HG02943 (cell line): Measurements from ENCODE around the gene ETFA.

Source experiments
- ATAC-seq: cut with Tn5 transposase; IDR thresholded peaks from one replicate; pipeline ENCODE4 v1.9.1; 2021; ENCODE audit warnings: mild to moderate bottlenecking, low read depth, moderate library complexity; ENCODE audit not compliant: unreplicated experiment

ETFA gene

DNA sequence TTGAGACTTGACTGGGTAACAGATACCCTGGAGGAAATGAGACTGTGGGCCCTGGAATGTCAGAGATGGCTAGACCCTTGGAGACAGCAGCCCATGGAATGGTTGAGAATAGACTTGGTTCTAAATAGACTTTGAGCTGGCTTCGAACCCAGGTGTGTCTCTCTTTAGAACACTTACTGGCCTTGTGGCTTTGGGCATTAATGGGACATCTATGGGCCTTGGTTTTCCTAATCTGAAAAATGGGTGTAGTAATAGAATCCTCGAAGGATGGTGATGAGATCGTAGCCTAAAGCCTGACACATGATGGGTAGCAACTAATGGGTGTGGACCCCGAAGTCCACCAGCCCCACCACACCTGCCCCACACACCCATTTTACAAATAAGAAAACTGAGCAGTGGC is 132.2 kb downstream of the ETFA start:
- ATAC-seq, result no peak

DNA sequence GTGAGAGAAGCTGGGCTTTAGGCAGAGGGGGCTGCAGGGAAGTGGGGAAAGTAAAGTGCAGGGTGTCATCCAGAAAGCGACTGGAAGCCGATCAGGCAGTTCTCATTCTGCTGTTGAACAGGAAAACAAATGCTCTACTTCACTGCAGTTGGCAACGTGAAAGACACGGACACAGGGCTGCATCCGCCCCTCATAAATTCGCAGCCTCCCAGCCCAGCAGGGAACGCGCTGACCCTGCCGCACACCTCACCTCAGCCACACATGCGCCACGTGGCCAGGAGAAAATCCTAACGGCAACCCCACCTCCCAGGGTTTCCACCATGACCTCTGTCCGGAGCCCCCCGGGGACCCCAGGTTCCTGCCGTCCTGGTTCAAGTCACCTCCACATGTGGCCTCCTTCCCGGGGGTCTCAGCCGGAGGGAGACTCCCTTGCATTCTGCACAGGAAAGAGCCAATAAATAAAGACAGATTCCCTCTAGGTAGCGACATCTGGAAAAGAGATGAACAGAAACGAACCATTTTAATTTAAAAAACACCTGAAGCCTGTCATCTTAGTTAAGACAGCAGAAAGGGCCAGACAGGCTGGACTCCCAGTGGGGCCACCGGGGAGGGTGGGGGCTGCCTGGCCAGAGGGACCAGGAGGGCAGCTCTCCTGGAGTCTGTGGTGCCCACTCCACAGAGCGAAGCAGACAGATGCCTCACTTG is 132.8 kb downstream of the ETFA start:
- no peak for ATAC-seq

DNA sequence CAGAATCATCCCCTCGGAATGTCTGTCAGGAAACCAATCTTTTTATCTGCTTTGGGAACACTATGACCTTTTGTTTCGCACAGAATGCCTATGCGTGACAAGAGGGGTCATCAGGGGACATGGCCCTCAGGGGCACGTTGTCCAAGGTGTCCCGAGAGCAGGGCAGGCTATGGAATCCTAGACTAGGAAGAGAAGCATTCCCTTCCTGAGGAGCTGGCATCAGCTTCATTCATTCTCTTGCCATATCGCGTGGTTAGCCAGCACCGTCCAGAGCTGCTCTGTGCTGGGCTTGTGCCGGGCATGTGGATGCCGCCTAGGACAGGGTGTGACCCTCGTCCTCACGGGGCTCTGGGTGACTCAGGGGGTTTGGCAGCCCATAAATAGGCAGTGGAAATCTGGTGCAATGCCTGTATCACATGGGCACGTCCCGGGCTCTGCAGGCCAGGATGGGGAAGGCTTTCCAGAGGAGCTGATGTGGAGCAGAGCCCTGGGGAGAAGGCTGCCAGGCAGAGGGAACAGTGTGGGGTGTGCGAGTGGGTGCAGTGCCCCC is 133.7 kb downstream of the ETFA start:
- ATAC-seq, result no peak

DNA sequence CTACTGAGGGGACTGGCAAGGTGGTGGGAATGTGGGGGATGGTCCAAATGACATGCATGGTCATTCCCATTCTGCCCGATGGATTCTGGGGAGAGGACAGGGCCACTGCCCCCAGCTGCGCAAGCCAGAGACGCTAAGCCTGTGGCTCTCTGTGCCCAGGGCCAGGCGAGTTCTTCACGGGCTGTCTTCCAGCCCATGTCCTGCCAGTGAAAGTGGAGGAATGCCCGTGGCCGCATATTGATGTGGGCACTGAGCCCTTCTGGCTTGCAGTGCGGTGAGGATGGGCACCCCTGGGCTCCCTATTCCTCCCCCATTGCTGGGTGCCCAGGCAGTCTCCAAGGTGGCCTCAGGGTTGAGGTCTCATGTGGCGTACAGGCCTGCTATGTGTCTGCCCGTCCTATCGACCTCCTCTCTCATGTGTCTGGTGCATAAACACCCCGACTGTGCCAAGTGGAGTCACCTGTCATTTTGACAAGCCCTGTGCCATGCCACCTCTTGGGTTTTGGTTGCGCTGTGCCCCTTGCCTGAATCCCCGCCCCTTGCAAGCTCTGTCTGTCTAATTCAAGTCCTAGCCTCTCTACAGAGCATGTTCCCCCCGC is 134.7 kb downstream of the ETFA start:
- ATAC-seq, result no peak

DNA sequence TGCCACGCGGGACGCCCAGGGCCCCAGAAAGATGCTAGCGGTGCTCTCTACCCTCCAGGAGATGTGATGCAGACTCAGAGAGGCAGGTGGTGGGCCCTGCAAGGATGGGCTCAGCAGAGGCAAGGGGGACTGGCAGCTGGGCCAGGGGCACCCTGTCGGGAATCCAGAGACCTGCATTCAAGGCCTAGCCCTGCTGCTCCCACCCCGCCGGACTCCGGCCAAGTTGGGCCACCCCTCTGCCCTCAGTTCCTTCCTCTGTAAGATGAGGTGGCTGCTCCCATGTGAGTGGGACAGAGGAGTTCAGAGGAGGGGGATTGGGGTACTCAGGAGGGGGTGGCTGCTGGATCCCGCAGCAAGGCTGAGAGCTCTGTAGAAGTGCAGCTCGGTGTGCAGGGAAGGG is 135.2 kb downstream of the ETFA start:
- ATAC-seq, result no peak

DNA sequence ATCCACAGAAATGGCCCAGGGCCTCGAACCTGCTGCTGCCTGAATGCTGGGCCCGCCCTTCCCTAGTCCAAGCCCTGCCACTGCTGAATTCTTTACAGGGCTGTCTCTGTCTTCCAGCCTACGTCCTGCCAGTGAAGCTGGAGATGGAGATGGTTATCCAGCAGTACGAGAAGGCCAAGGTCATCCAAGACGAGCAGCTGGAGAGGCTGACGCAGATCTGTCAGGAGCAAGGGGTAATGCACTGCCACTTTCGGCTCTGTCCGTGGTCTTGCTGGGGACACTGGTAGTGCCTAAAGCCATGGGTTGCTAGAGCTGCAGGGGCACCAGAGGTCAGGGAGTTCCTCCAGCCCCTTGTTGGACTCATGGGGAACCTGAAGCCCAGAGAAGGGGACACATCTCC is 135.8 kb downstream of the ETFA start:
- no peak for ATAC-seq

DNA sequence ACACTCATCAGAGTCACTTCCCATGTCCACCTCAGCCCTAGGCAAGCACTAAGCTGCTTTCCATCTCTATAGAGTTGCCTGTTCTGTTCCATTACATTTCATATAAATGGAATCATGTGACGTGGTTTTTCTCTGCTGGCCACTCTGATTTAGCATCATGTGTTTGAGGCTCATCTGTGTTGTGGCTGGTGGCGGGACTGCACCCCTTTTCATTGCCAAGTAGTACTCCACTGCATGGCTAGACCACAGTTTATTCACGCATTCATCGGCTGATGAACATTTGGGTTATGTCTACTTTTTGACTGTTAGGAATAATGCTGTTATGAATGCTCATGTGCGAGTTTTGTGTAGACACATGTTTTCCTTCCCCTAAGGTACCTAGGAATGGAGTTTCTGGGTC is 136.6 kb downstream of the ETFA start:
- ATAC-seq, result no peak

DNA sequence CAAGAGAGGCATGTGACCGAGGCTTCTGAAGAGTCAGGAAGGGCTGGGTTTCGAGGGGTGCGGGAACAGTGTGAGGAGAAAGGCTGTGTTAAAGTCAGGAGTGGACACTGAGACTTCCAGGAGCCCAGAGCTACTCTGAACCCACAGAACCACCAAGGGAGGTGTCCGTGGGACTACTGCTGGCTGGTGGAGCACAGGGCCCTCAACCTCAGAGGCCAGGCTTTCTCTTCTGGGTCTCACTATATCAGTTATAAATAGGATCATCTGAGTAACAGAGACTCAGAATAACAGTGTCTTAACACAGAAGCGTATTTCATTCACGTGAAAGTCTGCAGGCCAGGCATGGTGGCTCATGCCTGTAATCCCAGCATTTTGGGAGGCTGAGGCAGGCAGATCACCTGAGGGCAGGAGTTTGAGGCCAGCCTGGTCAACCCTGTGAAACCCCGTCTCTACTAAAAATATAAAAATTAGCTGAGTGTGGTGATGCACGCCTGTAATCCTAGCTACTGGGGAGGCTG is 137.9 kb downstream of the ETFA start:
- ATAC-seq, result no peak

DNA sequence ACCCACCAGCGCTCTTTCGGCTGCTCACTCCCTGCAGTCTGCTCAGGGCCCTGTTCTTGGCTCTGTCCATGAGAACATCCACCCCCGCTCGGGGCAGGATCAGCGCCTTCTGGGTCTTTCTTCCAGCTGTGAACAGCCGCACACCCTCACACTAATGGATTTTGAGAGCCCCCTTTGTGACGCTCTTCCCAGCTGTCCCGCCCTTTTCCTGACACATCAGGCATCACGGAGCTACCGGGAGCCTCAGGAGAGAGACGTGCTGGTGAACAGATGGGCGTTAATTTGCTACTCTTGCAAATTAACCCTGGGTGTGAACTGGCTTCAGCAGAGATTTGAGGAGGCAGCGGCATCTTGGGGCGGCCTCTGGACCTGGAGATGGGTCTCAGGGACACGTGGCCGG is 138.5 kb downstream of the ETFA start:
- no peak for ATAC-seq

DNA sequence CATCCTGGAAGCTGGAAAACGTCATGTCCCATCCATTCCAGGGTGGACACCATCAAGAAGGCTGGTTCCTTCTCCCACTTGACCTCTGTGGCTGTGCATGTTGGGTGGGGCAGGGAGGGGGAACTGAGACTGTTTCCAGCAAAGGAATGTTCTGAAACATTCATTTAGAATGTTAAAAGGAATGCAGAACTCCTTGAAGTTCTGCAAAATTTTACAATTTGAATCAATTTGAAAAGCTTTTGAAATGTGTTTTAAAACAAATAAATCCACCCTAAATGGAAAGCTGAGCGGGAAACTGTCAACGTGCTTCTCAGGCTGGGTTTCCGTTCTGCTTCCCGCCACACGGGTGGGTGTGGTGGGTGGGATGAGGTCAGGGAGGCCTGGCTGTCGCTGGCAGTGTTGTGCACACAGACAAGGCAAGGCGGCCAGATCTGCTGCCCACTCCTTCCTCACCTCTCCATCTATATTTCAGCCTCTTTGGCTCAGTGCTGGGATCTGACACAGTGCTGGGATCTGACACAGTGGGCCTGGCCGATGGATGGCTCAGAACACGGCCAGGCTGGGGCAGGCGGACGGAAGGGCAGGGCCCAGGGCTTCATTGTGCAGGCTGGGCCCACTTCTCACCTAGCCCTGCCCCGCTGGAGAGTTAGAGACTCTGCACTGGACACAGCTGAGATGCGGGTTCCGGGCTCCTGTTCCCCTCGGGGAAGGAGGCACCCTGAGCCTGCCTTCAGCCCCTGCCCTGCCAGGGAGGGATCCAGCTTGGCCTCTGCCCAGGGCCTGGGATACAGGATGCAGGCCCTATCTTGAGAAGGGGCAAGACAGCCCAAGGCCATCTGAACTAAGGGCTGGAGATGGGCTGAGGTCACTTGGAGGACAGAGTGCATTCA is 141.1 kb downstream of the ETFA start:
- ATAC-seq, result no peak

DNA sequence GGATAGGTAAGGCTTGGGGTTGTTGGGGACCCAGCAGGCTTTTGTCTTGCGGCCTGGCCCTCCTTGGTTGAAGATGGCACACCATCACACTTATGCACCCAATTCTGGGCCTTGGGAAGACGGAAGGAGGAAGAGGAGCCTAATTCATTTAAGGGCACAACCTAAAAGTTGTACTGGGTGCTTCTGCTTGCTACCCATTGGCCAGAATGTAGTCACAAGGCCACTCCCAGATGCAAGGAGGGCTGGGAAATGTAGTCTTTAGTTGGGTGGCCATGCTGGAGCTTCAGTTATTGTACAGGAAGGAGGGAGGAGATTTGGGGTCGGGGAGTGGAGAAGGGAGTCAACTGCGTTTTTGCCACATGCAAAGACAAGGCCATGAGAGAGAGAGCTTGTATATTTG is 142.3 kb downstream of the ETFA start:
- no peak for ATAC-seq

DNA sequence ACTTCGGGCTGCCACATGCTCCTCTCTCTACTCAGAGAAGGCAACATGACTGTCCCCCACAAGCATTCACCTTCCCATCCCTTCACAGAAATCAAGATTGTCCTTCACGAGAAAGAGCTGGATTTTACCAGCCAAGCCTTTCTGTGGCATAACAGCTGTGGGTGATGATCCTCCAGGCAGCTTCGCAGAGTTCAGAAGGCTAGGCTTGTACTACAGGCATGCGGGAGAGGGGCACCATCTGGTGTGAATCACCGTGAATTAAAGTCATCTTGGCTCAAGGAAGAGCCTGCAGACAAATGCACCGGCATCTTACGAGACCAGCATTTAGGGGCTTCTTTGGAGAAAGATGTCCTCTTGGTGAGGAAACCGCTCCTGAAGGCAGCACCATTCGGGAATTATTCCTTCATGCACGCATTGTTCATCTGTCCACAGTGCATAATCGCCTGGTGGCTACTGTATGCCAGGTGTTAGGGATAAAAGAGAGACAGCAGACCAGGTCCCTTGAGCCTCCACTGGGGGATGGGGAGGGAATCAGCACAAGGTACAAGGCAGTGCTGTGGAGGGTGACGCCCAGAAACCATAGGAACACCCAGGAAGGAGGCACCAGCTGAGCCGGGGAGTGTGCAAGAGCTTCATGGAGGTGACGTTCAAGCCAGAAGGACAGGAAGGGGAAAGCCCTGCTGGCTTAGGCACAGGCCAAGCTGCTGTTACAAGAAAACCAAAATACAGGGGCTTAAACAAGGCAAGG is 142.9 kb downstream of the ETFA start:
- ATAC-seq, result no peak

DNA sequence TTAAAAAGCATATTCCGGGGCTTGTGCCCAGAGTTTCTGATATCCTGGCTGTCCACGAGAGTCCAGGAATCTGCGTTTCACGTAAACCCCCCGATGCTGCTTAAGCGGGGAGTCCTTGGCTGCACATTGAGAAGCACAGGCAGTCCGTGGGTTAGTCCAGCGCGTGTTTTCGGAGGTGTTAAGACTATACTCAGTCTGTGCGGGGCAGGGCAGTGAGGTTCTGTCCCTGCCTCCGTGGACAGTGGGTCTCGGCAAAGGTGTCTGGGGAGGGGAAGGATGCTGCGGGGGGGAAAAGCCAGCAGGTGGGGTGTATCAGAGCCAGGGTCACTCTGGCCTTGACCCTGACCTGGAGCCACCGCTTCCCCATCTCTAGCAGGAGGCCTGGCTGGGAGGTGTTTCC is 145.3 kb downstream of the ETFA start:
- no peak for ATAC-seq
